ENCODE data around the gene SMS.
A peak's percentile ranks its signal among the peaks of the same experiment; 100 is the strongest.

SMS gene

GRCh38 chrX:21959362-21960051 lies 19.0 kb downstream of the SMS start:
- DNase-seq = no peak
- Histone ChIP-seq H3K4me1 (peaks cover 0 to 35% (median 5%) of the 10 kb centered on the region in 4 donors), H3K36me3 (no peaks in the 10 kb centered on the region), H3K27me3 (no peaks in the 10 kb centered on the region), H3K27ac (no peak overlapping the region), H3K9me3 (no peaks in the 10 kb centered on the region), H3K4me3 (no peak overlapping the region)
- intact Hi-C loops (cut with DNase I; ENCODE audit: low total_unique reads) = no loop called here
- TF ChIP-seq, protein P1, sequence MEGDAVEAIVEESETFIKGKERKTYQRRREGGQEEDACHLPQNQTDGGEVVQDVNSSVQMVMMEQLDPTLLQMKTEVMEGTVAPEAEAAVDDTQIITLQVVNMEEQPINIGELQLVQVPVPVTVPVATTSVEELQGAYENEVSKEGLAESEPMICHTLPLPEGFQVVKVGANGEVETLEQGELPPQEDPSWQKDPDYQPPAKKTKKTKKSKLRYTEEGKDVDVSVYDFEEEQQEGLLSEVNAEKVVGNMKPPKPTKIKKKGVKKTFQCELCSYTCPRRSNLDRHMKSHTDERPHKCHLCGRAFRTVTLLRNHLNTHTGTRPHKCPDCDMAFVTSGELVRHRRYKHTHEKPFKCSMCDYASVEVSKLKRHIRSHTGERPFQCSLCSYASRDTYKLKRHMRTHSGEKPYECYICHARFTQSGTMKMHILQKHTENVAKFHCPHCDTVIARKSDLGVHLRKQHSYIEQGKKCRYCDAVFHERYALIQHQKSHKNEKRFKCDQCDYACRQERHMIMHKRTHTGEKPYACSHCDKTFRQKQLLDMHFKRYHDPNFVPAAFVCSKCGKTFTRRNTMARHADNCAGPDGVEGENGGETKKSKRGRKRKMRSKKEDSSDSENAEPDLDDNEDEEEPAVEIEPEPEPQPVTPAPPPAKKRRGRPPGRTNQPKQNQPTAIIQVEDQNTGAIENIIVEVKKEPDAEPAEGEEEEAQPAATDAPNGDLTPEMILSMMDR (IDR thresholded peaks at IDR 0.05) = no peak

- Histone ChIP-seq H3K36me3 (no peaks in the 10 kb centered on the region), H3K27me3 (no peaks in the 10 kb centered on the region), H3K4me1 (peaks cover 0 to 33% (median 6%) of the 10 kb centered on the region in 4 donors), H3K4me3 (no peak overlapping the region), H3K27ac (no peak overlapping the region), H3K9me3 (no peaks in the 10 kb centered on the region)
- intact Hi-C loops (cut with DNase I; ENCODE audit: low total_unique reads) = no loop called here
- TF ChIP-seq, protein P1 (IDR thresholded peaks at IDR 0.05) = no peak
- DNase-seq = no peak
Observed at GRCh38 chrX:21960569-21961541, 20.3 kb downstream of the SMS start.

- H3K36me3 ChIP-seq = no peaks in the 10 kb centered on the region
- no peak for DNase-seq
- peak overlapping the region in 1 of 2 donors; percentile 55 for H3K27ac ChIP-seq
- peaks cover 0 to 33% (median 6%) of the 10 kb centered on the region in 4 donors for H3K4me1 ChIP-seq
- intact Hi-C loops (cut with DNase I; ENCODE audit: low total_unique reads) = no loop called here
- H3K9me3 ChIP-seq = no peaks in the 10 kb centered on the region
- no peak overlapping the region for H3K4me3 ChIP-seq
- H3K27me3 ChIP-seq = no peaks in the 10 kb centered on the region
- TF ChIP-seq, protein P1 (IDR thresholded peaks at IDR 0.05) = no peak
Observed at GRCh38 chrX:21962361-21962760, 21.9 kb downstream of the SMS start.

DNA sequence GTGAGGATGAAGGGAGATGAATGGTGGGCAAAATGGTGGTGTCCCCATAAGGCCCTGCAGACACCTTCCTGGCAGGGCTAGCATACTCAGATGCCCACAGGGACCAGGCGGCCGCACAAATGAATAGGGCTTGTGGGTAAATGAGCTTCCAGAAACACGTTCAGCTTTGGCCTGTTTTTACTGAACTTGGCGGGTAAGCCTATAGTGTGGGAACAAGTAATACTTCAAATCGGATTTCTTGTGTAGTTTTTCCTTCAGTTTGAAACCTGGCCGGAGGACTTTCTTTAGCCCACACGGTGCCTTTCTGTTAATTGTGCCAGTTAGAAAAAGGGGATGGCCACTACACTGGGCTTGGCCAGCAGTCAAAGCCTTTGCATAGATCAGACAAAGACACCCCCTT lies 22.8 kb downstream of the SMS start:
- Histone ChIP-seq H3K27ac (peak overlapping the region; percentile 54 to 55), H3K36me3 (peaks cover 0 to 6% (median 0%) of the 10 kb centered on the region in 3 donors), H3K4me3 (no peak overlapping the region), H3K4me1 (peaks cover 0 to 33% (median 6%) of the 10 kb centered on the region in 4 donors), H3K9me3 (no peaks in the 10 kb centered on the region), H3K27me3 (no peaks in the 10 kb centered on the region)
- no peak for DNase-seq
- TF ChIP-seq, protein P1 (IDR thresholded peaks at IDR 0.05) = no peak
- intact Hi-C loops (cut with DNase I; ENCODE audit: low total_unique reads) = no loop called here

- no peaks in the 10 kb centered on the region for H3K27me3 ChIP-seq
- intact Hi-C loops (cut with DNase I; ENCODE audit: low total_unique reads) = no loop called here
- H3K4me3 ChIP-seq = no peak overlapping the region
- DNase-seq = peak in 1 of 2 donors; percentile 45
- H3K36me3 ChIP-seq = peaks cover 0 to 6% (median 0%) of the 10 kb centered on the region in 3 donors
- H3K27ac ChIP-seq = peak overlapping the region; percentile 54 to 55
- TF ChIP-seq, protein P1 (IDR thresholded peaks at IDR 0.05) = no peak
- peaks cover 0 to 33% (median 6%) of the 10 kb centered on the region in 4 donors for H3K4me1 ChIP-seq
- H3K9me3 ChIP-seq = no peaks in the 10 kb centered on the region
Observed at GRCh38 chrX:21963731-21964405, 23.4 kb downstream of the SMS start.
